Cardiac muscle cell (in vitro differentiated cells and primary cell): ENCODE data around the gene NEMP2. TPM values are rescaled to one million over a fixed set of nuclear protein-coding genes. Genes with fewer than 3 reads are reported as not detected.
A peak's percentile ranks its signal among the peaks of the same experiment; 100 is the strongest.
"Not testable (repeated sequence)": the region's sequence is repeated elsewhere in the genome, so short reads cannot be mapped to it uniquely, and the experiment has no call there.

Experiments used
- DNase-seq, 2 donors: peaks; one replicate each; pipeline versions ENCODE4 v3.0.0 to v3.0.0-alpha.2; 2010 to 2017; ENCODE audit warnings: low read depth in 1 of 2, low spot score in 1 of 2
- H3K27ac ChIP-seq: fragments of 200-600 bp; sonication (generic); 2 replicates; pipeline ENCODE4 v1.5.1; 2016
- H3K27me3 ChIP-seq: fragments of 200-600 bp; sonication (generic); 2 replicates; pipeline ENCODE4 v1.6.0; 2016; ENCODE audit warnings: control low read depth
- H3K36me3 ChIP-seq: fragments of 200-600 bp; sonication (generic); 2 replicates; pipeline ENCODE4 v1.5.1; 2016; ENCODE audit warnings: control low read depth
- H3K4me1 ChIP-seq: fragments of 200-600 bp; sonication (generic); 2 replicates; pipeline ENCODE4 v1.8.1; 2017; ENCODE audit warnings: low read depth, mild to moderate bottlenecking, mixed run types
- H3K4me3 ChIP-seq: fragments of 200-600 bp; sonication (generic); 2 replicates; pipeline ENCODE4 v1.5.1; 2016; ENCODE audit warnings: mild to moderate bottlenecking
- H3K9me3 ChIP-seq: fragments of 200-600 bp; sonication (generic); 2 replicates; pipeline ENCODE4 v1.5.1; 2017; ENCODE audit warnings: low read depth, mild to moderate bottlenecking, control low read depth
- polyA plus RNA-seq: library from polyadenylated mRNA; unstranded; fragments of >200 nt; fragmentation: Nextera tagmentation; extraction: Ambion mirVana; gene quantifications from 2 replicates; pipeline ENCODE4 v1.2.1, GENCODE V29; 2016
- total RNA-seq: library from RNA; depleted of rRNA; stranded (reverse); fragments of >200 nt; gene quantifications from 2 replicates; pipeline ENCODE4 v1.2.3, GENCODE V29; 2016
- TF ChIP-seq, protein P1 (sequence below): IDR thresholded peaks from 2 replicates; pipeline ENCODE4 v1.5.1; 2012; ENCODE audit warnings: low read depth, mild to moderate bottlenecking, low read length

The NEMP2 gene
- total and polyA plus RNA-seq, 2 experiments from 2014 or later: 2.5 to 5.4 TPM

DNA sequence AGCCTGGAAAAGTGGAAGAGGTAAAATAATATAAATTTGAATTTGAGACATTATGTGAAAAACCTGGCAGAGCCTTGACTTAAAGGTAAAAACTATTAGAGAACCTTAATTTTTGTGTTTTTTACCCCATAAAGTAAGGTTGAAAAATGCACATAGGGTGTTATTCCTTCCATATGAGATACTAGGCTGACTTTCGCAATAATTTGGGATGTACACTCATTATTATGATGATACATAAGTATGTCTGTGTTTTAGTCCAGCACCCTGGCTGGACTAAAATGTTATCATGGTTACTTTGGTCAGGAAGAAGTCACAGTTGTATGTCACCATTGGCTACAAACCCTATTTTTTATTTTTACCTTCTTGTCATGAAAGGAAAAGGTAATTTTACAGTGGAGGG, 19.8 kb downstream of the NEMP2 start:
- H3K4me3 ChIP-seq: no peak overlapping the region
- TF ChIP-seq, protein P1, sequence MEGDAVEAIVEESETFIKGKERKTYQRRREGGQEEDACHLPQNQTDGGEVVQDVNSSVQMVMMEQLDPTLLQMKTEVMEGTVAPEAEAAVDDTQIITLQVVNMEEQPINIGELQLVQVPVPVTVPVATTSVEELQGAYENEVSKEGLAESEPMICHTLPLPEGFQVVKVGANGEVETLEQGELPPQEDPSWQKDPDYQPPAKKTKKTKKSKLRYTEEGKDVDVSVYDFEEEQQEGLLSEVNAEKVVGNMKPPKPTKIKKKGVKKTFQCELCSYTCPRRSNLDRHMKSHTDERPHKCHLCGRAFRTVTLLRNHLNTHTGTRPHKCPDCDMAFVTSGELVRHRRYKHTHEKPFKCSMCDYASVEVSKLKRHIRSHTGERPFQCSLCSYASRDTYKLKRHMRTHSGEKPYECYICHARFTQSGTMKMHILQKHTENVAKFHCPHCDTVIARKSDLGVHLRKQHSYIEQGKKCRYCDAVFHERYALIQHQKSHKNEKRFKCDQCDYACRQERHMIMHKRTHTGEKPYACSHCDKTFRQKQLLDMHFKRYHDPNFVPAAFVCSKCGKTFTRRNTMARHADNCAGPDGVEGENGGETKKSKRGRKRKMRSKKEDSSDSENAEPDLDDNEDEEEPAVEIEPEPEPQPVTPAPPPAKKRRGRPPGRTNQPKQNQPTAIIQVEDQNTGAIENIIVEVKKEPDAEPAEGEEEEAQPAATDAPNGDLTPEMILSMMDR: no peak
- no peaks in the 10 kb centered on the region for H3K9me3 ChIP-seq
- no peak overlapping the region for H3K27ac ChIP-seq
- no peaks in the 10 kb centered on the region for H3K36me3 ChIP-seq
- no peak for DNase-seq
- no peaks in the 10 kb centered on the region for H3K4me1 ChIP-seq
- no peaks in the 10 kb centered on the region for H3K27me3 ChIP-seq

- TF ChIP-seq, protein P1: no peak
- Histone ChIP-seq H3K27me3 (no peaks in the 10 kb centered on the region), H3K9me3 (no peaks in the 10 kb centered on the region)
These were observed 20.6 kb downstream of the NEMP2 start for GRCh38 chr2:190513877-190514276.

DNA sequence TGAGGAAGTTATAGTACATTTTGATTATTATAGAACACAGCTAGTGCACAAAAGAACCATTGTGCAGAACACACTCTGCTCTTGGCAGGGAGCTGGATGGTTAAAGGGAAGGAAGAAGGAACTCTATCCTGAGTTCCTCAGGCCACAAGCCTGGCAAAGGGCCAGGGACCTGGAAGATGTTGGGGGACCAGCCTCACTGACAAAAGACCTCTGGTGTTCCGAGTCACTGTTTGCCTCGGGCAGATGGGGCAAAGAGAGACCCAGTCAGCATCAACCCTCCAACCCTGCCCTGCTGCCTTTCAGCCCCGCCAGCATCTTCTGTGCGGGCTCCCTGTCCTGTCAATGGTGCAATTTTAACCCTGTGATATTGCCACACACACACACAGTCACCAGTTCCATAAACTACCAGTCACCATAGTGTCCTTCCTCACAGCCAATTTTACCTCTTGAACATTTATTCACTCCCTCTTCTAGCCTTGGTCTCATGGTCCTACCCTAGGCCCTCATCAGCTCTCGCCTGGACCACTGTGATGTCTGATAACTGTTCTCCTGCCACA, 21.9 kb downstream of the NEMP2 start:
- no peak overlapping the region for H3K27ac ChIP-seq
- TF ChIP-seq, protein P1: no peak

More at GRCh38 chr2:190513877-190514276, 20.6 kb downstream of the NEMP2 start:
- Histone ChIP-seq H3K4me1 (no peaks in the 10 kb centered on the region), H3K4me3 (no peak overlapping the region), H3K36me3 (no peaks in the 10 kb centered on the region), H3K27ac (no peak overlapping the region)
- DNase-seq: no peak

DNA sequence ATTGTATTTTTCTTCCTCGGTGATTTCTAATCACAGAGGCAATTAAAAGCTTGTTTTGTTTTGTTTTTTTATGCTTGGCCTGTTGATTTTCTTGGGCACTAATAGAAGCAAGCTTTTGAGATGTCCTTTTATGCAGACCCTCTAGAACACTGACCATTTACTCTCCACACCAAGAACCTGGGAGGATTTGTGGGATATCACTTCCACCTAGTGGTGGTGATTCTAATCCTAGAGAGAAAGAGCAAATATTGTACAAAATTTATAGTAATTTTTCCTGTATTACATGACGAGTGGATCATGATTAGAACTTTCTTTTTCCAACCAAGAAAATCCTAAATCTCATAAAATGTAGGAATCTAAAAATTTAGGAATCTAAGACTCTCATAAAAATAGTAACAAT, 23.4 kb downstream of the NEMP2 start:
- peak in 1 of 2 donors; percentile 66 for DNase-seq
- Histone ChIP-seq H3K4me3 (no peak overlapping the region), H3K9me3 (no peaks in the 10 kb centered on the region), H3K27ac (no peak overlapping the region), H3K36me3 (no peaks in the 10 kb centered on the region), H3K4me1 (no peaks in the 10 kb centered on the region), H3K27me3 (no peaks in the 10 kb centered on the region)
- TF ChIP-seq, protein P1: peak; percentile 46

More for the DNA sequence above, 21.9 kb downstream of the NEMP2 start:
- DNase-seq: no peak
- Histone ChIP-seq H3K27me3 (no peaks in the 10 kb centered on the region), H3K4me3 (no peak overlapping the region), H3K9me3 (no peaks in the 10 kb centered on the region), H3K4me1 (no peaks in the 10 kb centered on the region), H3K36me3 (no peaks in the 10 kb centered on the region)

DNA sequence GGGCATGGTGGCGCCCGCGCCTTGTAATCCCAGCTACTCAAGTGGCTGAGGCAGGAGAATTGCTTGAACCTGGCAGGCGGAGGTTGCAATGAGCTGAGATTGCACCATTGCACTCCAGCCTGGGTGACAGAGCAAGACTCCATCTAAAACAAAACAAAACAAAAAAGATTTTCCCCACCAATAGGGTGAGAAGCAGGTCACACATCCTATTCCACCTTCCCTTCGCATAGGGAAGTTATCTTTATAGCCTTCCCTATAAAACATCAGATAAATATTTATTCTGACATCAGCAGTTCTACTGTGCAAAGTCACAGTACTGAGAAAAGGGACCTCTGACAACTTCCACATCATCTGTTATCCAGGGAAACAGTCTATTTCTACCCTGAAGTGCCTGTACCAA, 24.6 kb downstream of the NEMP2 start:
- H3K36me3 ChIP-seq, H3K4me3 ChIP-seq, H3K9me3 ChIP-seq, H3K27me3 ChIP-seq, H3K4me1 ChIP-seq, DNase-seq, H3K27ac ChIP-seq: not testable (repeated sequence)

- Histone ChIP-seq H3K4me1 (no peaks in the 10 kb centered on the region), H3K27me3 (no peaks in the 10 kb centered on the region), H3K27ac (no peak overlapping the region), H3K4me3 (no peak overlapping the region), H3K36me3 (no peaks in the 10 kb centered on the region), H3K9me3 (no peaks in the 10 kb centered on the region)
- DNase-seq: no peak
- TF ChIP-seq, protein P1: no peak
These were observed 27.4 kb downstream of the NEMP2 start for GRCh38 chr2:190507135-190507534.
